Gastroesophageal sphincter (tissue), 4 donors: ENCODE measurements around the gene PDE8B. TPM values are rescaled to one million over a fixed set of nuclear protein-coding genes. Genes with fewer than 3 reads are reported as not detected.

ENCODE experiments used
- ATAC-seq: fragments of 150-250 bp; one replicate; pipeline ENCODE4 v1.9.1; 2016; ENCODE audit warnings: mild to moderate bottlenecking, moderate library complexity
- H3K27ac ChIP-seq, 4 donors: fragments of 200-600 bp; sonication (generic) in 3 of 4; 1 replicate in 3 of 4; 2 replicates in 1 of 4; pipeline ENCODE4 v1.5.1; 2016 to 2019
- H3K27me3 ChIP-seq: fragments of 200-600 bp; sonication (generic); one replicate; pipeline ENCODE4 v1.5.1; 2019
- H3K36me3 ChIP-seq, 2 donors: fragments of 200-600 bp; sonication (generic); one replicate each; pipeline ENCODE4 v1.5.1; 2019; ENCODE audit warnings: control low read depth in 1 of 2
- H3K4me1 ChIP-seq, 3 donors: fragments of 200-600 bp; sonication (generic); 1 replicate in 2 of 3; 2 replicates in 1 of 3; pipeline ENCODE4 v1.5.1; 2016 to 2019; ENCODE audit warnings: control low read depth in 2 of 3
- H3K4me3 ChIP-seq, 2 donors: fragments of 200-600 bp; sonication (generic); one replicate each; pipeline ENCODE4 v1.5.1; 2019; ENCODE audit warnings: mild to moderate bottlenecking in 1 of 2, moderate library complexity in 1 of 2
- H3K9me3 ChIP-seq, 3 donors: fragments of 200-600 bp; sonication (generic); one replicate each; pipeline ENCODE4 v1.5.1; 2017 to 2019; ENCODE audit warnings: control low read depth in 2 of 3
- EP300 ChIP-seq: sonication (generic); formaldehyde crosslinking; IDR thresholded peaks from one replicate; pipeline ENCODE4 v1.6.1; 2017; ENCODE audit warnings: antibody characterized with exemption, mild to moderate bottlenecking
- POLR2A ChIP-seq, 2 donors: fragments of 450-650 bp; IDR thresholded peaks; one replicate each; pipeline ENCODE4 v1.6.1; 2017; ENCODE audit warnings: antibody characterized with exemption in 2 of 2, mild to moderate bottlenecking in 2 of 2, moderate library complexity in 1 of 2
- POLR2AphosphoS5 ChIP-seq: sonication (generic); formaldehyde crosslinking; IDR thresholded peaks from one replicate; pipeline ENCODE4 v1.6.1; 2017; ENCODE audit warnings: antibody characterized with exemption
- WGBS, 2 donors: methylation state at CpG; one replicate each; pipeline ENCODE4 v1.1.5; 2018; ENCODE audit warnings: low coverage in 1 of 2; 5-methylcytosine and 5-hydroxymethylcytosine counted together
- total RNA-seq, 4 donors: library from RNA; depleted of rRNA; stranded (reverse); fragments of >200 nt; gene quantifications; one replicate each; pipeline ENCODE4 v1.1.0, GENCODE V29; 2016
- TF ChIP-seq, protein P1 (sequence below), 4 experiments: fragments of 200-600 bp in 2 of 4; fragments of 450-650 bp in 2 of 4; sonication (generic) in 1 of 4; IDR thresholded peaks; one replicate each; pipeline ENCODE4 v1.5.1; 2017 to 2019; ENCODE audit warnings: antibody characterized with exemption in 4 of 4, mild to moderate bottlenecking in 2 of 4, moderate library complexity in 2 of 4

The PDE8B gene
- total RNA-seq, 4 donors from 2014 or later = 0.96 to 11.0 (median 2.3) TPM

DNA sequence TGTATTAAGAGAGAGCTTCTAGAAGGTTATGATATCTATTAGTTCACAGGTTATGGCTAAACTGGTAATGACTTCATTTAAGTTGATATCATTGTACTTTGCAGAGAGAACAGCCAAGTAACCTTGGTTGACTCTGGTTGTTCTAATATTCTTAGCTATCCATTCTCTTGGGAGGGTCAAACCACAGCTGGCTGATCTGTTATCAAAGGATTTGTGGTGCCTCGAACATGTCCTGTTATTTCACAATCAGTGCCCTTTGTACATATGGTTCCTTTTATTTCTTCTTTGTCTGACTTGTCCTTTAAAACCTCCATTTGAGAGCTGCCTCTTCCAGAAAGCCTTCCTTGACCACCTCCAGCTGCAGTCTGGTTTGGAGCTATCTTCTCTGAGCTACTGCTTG is 61.7 kb downstream of the PDE8B start:
- H3K4me3 ChIP-seq = no peak overlapping the region
- H3K4me1 ChIP-seq = no peaks in the 10 kb centered on the region
- WGBS, 2 donors = 56 to 62% methylated on average over 1 of the region's 1 CpG
- no peaks in the 10 kb centered on the region for H3K27me3 ChIP-seq
- no peaks in the 10 kb centered on the region for H3K36me3 ChIP-seq
- H3K27ac ChIP-seq = no peak overlapping the region
- no peaks in the 10 kb centered on the region for H3K9me3 ChIP-seq
- no peak for TF ChIP-seq POLR2A (IDR thresholded peaks at IDR 0.05)
- TF ChIP-seq, protein P1, sequence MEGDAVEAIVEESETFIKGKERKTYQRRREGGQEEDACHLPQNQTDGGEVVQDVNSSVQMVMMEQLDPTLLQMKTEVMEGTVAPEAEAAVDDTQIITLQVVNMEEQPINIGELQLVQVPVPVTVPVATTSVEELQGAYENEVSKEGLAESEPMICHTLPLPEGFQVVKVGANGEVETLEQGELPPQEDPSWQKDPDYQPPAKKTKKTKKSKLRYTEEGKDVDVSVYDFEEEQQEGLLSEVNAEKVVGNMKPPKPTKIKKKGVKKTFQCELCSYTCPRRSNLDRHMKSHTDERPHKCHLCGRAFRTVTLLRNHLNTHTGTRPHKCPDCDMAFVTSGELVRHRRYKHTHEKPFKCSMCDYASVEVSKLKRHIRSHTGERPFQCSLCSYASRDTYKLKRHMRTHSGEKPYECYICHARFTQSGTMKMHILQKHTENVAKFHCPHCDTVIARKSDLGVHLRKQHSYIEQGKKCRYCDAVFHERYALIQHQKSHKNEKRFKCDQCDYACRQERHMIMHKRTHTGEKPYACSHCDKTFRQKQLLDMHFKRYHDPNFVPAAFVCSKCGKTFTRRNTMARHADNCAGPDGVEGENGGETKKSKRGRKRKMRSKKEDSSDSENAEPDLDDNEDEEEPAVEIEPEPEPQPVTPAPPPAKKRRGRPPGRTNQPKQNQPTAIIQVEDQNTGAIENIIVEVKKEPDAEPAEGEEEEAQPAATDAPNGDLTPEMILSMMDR (IDR thresholded peaks at IDR 0.05) = no peak
- TF ChIP-seq POLR2AphosphoS5 = no peak
- TF ChIP-seq EP300 = no peak
- no peak for ATAC-seq

DNA sequence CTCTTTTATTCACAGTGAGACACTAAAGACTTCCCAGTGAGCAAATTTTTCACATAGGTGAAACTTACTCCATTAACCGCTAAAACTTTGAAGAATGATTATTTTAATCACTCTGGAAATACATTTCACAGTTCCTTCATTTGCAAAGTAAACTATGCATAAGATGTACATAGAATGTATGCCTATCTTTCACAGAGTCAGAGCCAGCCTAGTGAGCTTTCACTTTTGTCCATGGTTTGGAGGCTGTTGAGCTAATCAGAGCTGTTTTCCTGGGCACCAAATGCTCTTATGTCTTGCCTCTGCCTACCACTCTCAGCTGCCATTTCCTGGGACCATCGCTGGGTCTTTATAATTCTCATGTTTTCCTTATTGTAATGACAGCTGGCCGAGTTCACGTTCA is 67.3 kb downstream of the PDE8B start:
- Histone ChIP-seq H3K27ac (no peak overlapping the region), H3K4me3 (no peak overlapping the region), H3K27me3 (no peaks in the 10 kb centered on the region), H3K9me3 (no peaks in the 10 kb centered on the region), H3K4me1 (no peaks in the 10 kb centered on the region), H3K36me3 (no peaks in the 10 kb centered on the region)
- ATAC-seq = no peak
- TF ChIP-seq, protein P1 (IDR thresholded peaks at IDR 0.05) = no peak
- TF ChIP-seq POLR2A (IDR thresholded peaks at IDR 0.05) = no peak
- no peak for TF ChIP-seq POLR2AphosphoS5
- no peak for TF ChIP-seq EP300
- 77 to 81% methylated on average over 4 of the region's 4 CpGs for WGBS, 2 donors

- Histone ChIP-seq H3K4me1 (no peaks in the 10 kb centered on the region), H3K27me3 (no peaks in the 10 kb centered on the region), H3K4me3 (no peak overlapping the region), H3K27ac (no peak overlapping the region), H3K36me3 (no peaks in the 10 kb centered on the region), H3K9me3 (no peaks in the 10 kb centered on the region)
- no peak for ATAC-seq
- WGBS, 2 donors = 89% methylated on average over 3 of the region's 3 CpGs; no CpG with 5 or more reads in 1 of the 2 donors
- TF ChIP-seq POLR2A (IDR thresholded peaks at IDR 0.05) = no peak
Observed at GRCh38 chr5:77280036-77280435, 69.6 kb downstream of the PDE8B start.

- H3K27me3 ChIP-seq = no peaks in the 10 kb centered on the region
- H3K27ac ChIP-seq = no peak overlapping the region
- no peak for ATAC-seq
- H3K36me3 ChIP-seq = no peaks in the 10 kb centered on the region
- no peaks in the 10 kb centered on the region for H3K9me3 ChIP-seq
- no peak overlapping the region for H3K4me3 ChIP-seq
- H3K4me1 ChIP-seq = no peaks in the 10 kb centered on the region
- no CpG with 5 or more reads among the region's 3 CpGs for WGBS, 2 donors
- TF ChIP-seq, protein P1 (IDR thresholded peaks at IDR 0.05) = no peak
Observed at GRCh38 chr5:77281969-77282336, 71.5 kb downstream of the PDE8B start.

DNA sequence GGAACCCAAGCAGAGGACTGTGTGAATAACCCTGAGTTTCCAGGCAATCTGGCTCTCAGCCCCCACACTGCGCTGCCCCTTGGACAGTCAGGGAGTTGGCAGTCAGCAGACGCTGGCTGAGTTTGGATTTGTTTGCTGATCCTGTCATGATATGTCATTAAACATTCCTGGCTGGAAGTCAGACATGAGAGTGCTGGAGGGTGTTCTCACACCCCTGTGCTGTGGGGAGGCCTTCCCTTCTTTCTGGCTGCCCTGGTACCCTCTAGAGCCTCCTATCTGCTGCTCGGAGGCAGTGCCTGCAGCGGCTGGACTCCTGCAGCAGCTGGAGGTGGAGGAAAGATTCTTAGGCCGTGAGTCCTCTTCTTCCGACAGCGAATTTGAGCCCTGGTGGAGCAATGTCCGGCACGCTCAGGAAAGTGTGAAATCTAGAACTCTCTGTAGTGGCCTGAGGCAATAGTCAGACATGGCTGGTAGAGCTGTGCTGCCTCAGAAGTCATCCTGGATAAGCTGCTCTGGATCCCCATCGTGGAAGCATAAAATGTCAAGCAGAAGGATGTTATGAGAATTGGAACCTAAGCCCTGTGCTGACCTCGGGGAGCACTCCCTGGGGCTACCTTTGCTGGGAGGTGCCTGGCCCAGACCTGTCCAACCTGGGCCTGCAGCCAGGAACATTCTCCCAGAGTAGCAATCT is 72.0 kb downstream of the PDE8B start:
- Histone ChIP-seq H3K4me1 (no peaks in the 10 kb centered on the region), H3K4me3 (no peak overlapping the region), H3K27me3 (no peaks in the 10 kb centered on the region), H3K36me3 (no peaks in the 10 kb centered on the region), H3K27ac (no peak overlapping the region), H3K9me3 (no peaks in the 10 kb centered on the region)
- WGBS, 2 donors = 41 to 68% methylated on average over 2 of the region's 11 CpGs
- TF ChIP-seq, protein P1 (IDR thresholded peaks at IDR 0.05) = no peak
- TF ChIP-seq POLR2A (IDR thresholded peaks at IDR 0.05) = no peak
- TF ChIP-seq POLR2AphosphoS5 = no peak
- TF ChIP-seq EP300 = no peak
- ATAC-seq = peak; percentile 46
